HG03469 (cell line): Measurements from ENCODE around the gene CGN.

Experiments used
- ATAC-seq: cut with Tn5 transposase; IDR thresholded peaks from one replicate; pipeline ENCODE4 v1.9.1; 2021; ENCODE audit warnings: mild to moderate bottlenecking, moderate library complexity, moderate number of reproducible peaks; ENCODE audit not compliant: unreplicated experiment

The CGN gene

GRCh38 chr1:151510957-151511635 lies at the start of gene CGN:
Gene CGN (plus strand): TSS chr1:151511387. CDS start chr1:151518520, 7,133 bp downstream.
- ATAC-seq = peak; percentile 42

- ATAC-seq = no peak
Observed at GRCh38 chr1:151461694-151462093, 49.5 kb upstream of the CGN start.

GRCh38 chr1:151465026-151465425 lies 46.2 kb upstream of the CGN start:
- no peak for ATAC-seq

- ATAC-seq = no peak
Observed at GRCh38 chr1:151472856-151473731, 38.1 kb upstream of the CGN start.

GRCh38 chr1:151474745-151475144 lies 36.4 kb upstream of the CGN start:
- no peak for ATAC-seq

GRCh38 chr1:151475175-151475574 lies 36.0 kb upstream of the CGN start:
- no peak for ATAC-seq

GRCh38 chr1:151476083-151476482 lies 35.1 kb upstream of the CGN start:
- ATAC-seq = no peak

- no peak for ATAC-seq
Observed at GRCh38 chr1:151477066-151477465, 34.1 kb upstream of the CGN start.

- no peak for ATAC-seq
Observed at GRCh38 chr1:151478140-151478812, 32.9 kb upstream of the CGN start.

GRCh38 chr1:151478923-151479322 lies 32.3 kb upstream of the CGN start:
- ATAC-seq = no peak

- ATAC-seq = no peak
Observed at GRCh38 chr1:151479462-151479861, 31.7 kb upstream of the CGN start.

GRCh38 chr1:151482017-151482416 lies 29.2 kb upstream of the CGN start:
- ATAC-seq = no peak

GRCh38 chr1:151485685-151486255 lies 25.4 kb upstream of the CGN start:
- ATAC-seq = no peak

- no peak for ATAC-seq
Observed at GRCh38 chr1:151486557-151486956, 24.6 kb upstream of the CGN start.

GRCh38 chr1:151491641-151492040 lies 19.5 kb upstream of the CGN start:
- ATAC-seq = no peak

GRCh38 chr1:151492120-151492519 lies 19.1 kb upstream of the CGN start:
- ATAC-seq = no peak

- ATAC-seq = no peak
Observed at GRCh38 chr1:151493042-151493441, 18.1 kb upstream of the CGN start.

GRCh38 chr1:151494741-151495281 lies 16.4 kb upstream of the CGN start:
- ATAC-seq = no peak

GRCh38 chr1:151495316-151495715 lies 15.9 kb upstream of the CGN start:
- ATAC-seq = no peak

GRCh38 chr1:151499365-151499764 lies 11.8 kb upstream of the CGN start:
- ATAC-seq = no peak

GRCh38 chr1:151499930-151500329 lies 11.3 kb upstream of the CGN start:
- ATAC-seq = no peak
